ENCODE results near the gene RAB43.
"Not testable (repeated sequence)": the region's sequence is repeated elsewhere in the genome, so short reads cannot be mapped to it uniquely, and the experiment has no call there.

RAB43 gene

DNA sequence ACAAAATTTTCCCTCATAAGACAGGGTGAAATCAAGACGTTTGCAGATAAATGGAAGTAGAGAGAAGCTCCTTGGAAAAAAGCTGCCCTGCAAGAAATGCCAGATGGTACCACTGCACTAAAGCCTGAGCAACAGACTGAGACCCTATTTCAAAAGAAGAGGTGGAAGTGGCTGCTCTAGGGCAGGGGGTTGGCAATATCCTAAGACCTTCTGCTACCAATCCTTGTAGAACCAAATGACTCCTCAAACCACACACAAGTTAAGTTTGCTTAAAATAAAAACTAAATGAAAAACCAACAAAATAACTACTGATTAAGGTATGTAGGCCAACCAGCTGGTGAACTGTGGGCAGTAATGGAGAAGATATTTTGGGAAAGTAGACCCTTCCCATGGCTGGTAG, 21.3 kb downstream of the RAB43 start:
- no peak for DNase-seq (ENCODE audit: extremely low read depth in 1 of 2, low read depth in 1 of 2)

DNA sequence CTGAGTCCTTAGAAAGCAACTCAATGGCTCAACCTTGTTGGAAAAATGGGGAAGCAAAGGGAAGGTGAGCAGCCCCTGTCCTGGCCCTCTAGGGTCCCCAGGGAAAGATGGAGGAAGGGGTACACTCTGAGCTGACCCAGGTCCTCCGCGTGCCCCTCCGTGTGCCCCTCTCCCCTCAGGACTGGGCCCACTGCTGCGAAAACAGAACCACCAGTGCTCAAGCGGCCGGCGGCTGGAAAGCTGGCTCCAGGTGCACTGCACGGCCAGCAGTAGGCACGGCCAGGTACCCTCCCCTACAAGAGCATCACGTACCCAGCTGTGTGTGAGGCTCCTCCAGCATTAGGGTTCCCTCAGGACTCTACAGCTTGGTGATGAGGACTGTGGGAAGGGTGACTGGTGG, 26.3 kb downstream of the RAB43 start:
- DNase-seq (ENCODE audit: extremely low read depth in 1 of 2, low read depth in 1 of 2) = no peak

DNA sequence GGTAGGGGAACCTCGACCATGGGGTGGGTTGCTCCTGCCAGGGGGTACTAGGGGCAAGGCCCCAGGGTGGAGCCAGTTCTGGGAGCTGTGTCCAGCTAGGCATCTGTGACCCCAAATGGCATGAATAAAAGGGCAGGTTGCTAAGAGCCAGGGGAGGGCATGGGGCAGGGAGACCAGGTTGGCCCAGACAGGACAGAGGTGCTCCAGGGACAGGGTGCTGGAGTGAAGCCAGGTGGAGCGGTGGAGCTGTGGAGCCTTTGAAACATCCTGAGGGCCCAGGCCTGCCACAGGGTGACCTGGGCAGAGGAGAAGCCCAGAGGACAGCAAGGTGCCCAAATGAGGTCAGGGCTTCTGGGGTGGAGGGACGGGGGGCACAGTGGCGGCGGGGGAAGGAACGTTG, 33.3 kb downstream of the RAB43 start:
- not testable (repeated sequence) for DNase-seq (ENCODE audit: extremely low read depth in 1 of 2, low read depth in 1 of 2)

DNA sequence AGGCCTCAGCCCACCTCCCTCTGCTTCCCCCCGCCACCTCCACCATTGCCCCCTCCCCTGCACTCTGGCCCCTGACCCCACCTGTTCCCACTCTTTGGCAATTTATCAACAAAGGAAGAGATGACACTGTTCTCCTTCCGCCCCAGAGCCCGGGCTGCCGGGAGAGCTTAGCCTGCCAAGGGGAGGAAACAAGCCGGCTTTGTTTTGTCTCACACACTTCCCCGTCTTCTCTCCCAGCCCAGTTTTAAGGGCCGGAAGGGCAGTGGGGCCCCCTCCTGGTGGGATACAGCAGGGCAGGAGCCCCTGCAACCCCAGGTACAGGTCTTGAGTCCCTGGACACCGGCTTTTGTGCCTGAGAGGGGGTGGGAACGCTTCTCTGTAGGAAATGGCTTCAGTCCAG, 33.7 kb downstream of the RAB43 start:
- DNase-seq (ENCODE audit: extremely low read depth in 1 of 2, low read depth in 1 of 2) = not testable (repeated sequence)

DNA sequence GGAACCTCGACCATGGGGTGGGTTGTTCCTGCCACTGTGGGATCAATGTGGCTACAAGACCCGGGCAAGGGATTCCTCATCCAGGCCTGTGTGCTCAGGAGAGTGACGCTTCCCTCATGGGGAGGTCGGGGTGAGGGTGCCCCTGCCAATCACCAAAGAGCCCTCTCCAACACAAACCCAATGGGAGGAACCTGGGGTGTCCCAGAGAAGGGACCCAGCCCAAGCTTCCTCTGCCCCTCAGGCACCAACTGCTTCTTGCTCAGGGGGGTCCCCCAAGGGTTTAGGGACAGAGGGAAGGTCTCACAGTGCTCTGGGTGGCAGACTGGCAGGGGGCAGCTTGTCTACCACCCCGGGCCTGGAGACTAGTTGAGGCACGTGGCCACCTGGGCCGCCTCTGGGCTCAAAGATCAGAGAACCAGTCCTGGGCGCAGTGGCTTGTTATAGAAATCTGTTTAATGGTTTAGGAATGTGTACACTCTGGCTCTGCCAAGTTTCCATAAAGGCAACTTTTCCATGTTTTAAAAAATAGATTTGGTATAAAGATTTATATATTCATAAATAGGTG, 34.4 kb downstream of the RAB43 start:
- no peak for DNase-seq (ENCODE audit: extremely low read depth in 1 of 2, low read depth in 1 of 2)

DNA sequence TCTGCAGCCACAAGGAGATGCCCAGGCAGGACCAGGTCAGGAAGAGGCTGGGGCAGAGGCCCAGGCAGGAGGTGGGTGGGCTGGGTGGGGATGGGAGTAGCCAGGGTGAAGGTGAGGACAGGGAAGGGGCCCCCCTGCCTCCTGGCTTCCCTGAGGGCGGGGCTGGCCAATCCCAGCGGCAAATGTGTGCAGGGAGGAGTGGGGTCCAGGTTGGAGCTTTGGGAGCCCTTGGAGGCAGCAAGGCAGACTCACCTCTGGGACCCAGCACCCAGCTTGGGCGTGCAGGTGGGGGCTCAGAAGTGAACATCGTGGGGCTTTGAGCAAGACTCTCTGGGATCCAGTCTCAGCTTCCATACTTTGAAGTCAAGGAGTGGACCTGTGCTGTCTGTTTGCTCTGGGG, 35.8 kb downstream of the RAB43 start:
- no peak for DNase-seq (ENCODE audit: extremely low read depth in 1 of 2, low read depth in 1 of 2)

DNA sequence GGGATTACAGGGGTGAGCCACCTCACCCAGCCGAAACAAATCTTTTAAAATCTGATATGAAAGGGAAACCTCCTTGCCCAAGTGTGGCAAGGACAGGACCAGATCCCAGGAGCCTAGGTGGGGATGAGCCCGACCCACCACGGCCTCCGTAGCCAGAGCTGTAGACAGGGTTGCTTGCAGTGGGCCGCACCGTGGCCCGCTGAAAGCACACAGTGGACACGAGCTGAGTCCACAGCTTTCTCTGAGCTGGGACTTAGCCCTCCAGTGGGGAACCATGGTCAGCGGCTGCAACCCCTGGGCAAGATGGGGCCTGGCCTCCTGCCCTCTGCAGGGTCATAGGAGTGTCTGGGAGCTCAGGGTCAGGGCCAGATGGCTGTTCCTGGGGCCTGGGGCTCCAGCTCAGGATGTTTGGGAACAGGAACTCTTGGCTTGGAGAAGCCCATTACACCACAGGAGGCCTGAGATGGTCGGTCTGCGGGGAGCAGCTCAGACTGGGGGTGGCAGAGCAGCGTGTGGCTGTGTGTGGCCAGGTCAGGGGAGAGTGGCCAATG, 36.4 kb downstream of the RAB43 start:
- DNase-seq (ENCODE audit: extremely low read depth in 1 of 2, low read depth in 1 of 2) = no peak

DNA sequence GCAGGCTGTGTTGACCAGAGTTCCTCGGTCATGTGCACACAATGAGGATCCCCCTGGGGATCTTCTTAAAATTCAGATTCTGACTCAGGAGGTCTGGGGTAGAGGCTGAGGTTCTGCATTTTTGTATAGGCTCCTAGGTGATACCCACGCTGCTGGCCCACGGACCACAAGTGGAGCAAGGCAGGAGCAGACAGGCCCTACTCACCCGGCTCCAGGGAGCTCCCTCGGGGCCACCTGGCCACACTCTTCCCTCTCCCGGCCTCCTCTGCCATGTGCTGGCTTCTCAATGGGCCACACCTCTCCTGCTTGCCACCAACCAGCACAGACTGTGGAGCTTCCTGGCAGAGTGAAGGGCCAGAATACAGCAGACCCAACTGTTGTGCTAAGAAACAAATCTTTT, 37.1 kb downstream of the RAB43 start:
- DNase-seq (ENCODE audit: extremely low read depth in 1 of 2, low read depth in 1 of 2) = no peak

DNA sequence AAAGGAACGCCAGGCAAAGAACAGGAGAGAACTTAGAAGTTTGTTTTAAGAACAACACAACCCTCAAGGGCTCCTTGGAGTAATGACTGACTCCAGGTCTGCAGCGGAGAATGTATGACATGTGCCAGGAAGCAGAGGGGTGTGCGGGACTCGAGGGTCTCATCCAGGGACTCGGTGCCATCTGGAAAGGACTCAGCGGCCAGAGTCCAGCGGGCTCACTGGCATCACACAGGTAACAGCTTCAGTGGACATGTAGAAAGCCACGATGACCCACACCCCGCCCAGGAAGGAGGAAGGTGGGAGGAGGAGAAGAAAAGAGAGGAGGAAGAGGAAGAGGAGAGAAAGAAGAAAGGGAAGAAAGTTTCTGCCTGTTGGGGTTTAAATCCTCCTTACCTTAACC, 39.6 kb downstream of the RAB43 start:
- no peak for DNase-seq (ENCODE audit: extremely low read depth in 1 of 2, low read depth in 1 of 2)

DNA sequence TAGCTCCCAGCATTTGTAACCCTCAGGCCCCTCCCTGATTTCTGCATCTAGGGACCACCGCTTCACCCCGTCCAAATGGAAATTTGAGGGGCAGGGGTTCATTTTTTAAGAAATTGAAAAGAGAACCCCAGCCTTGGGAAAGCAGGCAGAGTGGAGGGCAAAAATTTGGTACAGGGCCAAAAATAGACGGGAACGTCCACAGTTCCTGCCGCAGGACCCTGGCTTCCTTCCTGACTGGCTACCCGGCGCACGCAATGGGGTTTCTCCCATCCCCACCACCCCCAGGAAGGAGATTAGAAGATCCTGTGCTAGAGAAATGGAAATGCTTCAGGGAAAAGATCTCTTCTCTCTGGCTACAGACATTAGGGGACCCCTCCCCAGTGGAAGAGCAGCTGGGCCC, 40.1 kb downstream of the RAB43 start:
- DNase-seq (ENCODE audit: extremely low read depth in 1 of 2, low read depth in 1 of 2) = no peak

DNA sequence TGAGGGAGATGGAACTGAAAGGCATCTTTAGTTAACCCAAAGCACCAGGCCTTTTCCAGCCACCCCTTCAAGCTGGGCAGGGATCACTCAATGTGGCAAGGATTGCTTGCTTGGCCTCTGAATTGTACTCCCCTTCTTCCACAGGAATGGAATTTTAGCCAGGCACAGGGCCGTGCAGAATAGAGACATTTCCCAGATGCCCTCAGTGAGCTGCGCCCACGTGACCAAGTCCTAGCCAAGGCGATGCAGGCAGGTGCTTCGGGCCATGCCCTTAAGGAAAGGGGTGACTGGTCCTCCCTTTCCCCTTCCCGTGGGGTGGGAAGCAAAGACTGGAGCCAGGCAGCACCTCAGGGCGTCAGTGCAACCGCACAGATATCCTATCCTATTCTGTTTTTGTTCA, 43.1 kb downstream of the RAB43 start:
- DNase-seq (ENCODE audit: extremely low read depth in 1 of 2, low read depth in 1 of 2) = no peak

DNA sequence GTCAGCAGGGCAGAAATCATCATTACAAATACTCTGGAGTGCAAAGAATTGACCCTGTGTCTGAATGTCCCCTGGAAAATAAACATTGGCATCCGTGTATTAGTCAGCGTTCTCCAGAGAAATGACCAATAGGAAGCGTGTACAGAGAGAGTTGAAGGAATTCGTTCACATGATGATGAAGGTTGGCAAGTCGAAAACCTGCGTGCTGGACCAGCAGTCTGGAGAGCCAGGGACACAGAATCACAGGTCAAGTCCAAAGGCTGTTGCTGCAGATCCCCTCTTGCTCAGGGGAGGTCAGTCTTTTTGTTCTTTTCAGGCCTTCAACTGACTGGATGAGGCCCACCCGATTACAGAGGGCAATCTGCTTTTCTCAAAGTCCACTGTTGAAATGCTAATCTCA, 44.4 kb downstream of the RAB43 start:
- no peak for DNase-seq (ENCODE audit: extremely low read depth in 1 of 2, low read depth in 1 of 2)

DNA sequence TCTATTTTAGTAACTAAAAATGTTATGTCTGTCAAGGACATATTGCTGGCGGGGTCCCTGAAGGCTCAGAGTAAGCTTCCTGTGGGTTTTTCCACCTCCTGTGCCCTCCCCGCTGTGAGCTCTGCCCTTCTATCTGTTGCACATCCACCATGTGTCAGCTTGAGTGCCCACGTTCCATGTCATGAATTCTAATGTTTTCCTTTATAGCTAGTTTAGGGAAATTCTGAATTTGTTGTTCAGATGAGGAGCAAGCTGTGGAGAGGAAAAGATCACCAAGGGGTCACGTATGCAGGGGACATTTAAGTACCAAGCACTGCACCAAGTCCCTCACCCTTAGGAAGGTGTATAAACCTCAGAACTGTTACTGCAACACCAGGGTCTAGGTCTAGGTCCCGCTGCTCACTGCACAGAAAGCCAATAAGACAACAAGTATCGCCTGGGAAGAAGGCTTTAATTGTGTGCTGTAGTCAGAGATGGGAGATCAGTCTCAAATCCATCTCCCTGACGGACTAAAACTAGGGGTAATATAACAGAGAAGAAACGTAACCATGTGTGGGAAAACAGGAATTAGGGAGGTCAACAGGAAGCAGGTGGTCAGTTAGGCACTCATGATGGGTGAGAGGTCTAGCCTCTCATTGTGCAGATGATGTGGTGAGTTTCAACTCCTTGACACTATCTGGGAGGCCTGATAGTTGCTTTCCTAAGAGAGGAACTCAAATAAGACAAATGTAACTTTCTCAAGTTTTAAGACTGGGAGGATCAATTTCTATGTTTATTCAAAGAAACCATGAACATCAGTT, 51.3 kb downstream of the RAB43 start:
- no peak for DNase-seq (ENCODE audit: extremely low read depth in 1 of 2, low read depth in 1 of 2)

DNA sequence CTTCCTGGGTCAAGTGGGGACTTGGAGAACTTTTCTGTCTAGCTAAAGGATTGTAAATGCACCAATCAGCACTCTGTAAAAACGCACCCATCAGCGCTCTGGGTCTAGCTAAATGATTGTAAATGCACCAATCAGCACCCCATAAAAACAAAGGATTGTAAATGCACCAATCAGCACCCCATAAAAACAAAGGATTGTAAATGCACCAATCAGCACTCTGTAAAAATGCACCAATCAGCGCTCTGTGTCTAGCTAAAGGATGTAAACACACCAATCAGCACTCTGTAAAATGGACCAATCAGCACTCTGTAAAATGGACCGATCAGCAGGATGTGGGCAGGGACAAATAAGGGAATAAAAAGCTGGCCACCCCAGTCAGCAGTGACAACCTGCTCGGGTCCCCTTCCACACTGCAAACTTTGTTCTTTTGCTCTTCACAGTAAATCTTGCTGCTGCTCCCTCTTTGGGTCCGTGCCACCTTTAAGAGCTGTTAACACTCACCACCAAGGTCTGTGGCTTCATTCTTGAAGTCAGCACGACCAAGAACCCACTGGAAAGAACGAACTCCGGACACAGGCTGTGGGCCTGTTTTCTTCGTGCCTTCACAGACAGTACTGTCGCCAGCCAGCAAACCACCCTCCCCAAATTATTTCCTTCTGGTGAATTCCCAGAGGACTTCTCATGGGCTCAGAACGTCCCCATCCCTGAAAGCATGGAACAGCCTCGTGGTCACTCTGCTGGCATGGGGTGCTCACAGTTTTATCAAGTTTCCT, 52.1 kb downstream of the RAB43 start:
- DNase-seq (ENCODE audit: extremely low read depth in 1 of 2, low read depth in 1 of 2) = not testable (repeated sequence)

DNA sequence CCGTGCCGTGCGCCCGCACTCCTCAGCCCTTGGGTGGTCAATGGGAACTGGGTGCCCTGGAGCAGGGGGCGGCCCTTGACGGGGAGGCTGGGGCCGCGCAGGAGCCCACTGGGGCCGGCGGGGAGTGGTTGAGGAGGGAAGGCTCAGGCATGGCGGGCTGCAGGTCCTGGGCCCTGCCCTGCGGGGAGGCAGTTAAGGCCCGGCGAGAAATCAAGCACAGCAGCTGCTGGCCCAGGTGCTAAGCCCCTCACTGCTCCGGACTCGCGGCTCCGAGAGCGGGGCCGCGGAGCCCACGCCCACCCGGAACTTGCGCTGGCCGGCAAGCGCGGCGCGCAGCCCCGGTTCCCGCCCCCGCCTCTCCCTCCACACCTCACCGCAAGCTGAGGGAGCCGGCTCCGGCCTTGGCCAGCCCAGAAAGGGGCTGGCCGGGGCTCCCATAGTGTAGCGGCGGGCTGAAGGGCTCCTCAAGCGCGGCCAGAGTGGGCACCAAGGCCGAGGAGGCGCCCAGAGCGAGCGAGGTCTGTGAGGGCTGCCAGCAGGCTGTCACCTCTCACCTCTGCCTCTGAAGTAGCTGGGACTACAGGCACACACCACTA, 53.2 kb downstream of the RAB43 start:
- DNase-seq (ENCODE audit: extremely low read depth in 1 of 2, low read depth in 1 of 2) = no peak

DNA sequence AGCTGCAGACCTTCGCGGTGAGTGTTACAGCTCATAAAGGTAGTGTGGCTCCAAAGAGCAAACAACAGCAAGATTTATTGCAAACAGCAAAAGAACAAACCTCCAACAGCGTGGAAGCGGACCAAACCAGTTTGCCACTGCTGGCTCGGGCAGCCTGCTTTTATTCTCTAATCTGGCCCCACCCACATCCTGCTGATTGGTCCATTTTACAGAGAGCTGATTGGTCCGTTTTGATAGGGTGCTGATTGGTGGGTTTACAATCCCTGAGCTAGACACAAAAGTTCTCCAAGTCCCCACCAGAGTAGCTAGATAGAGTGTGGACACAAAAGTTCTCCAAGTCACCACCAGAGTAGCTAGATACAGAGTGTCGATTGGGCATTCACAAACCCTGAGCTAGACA, 53.9 kb downstream of the RAB43 start:
- not testable (repeated sequence) for DNase-seq (ENCODE audit: extremely low read depth in 1 of 2, low read depth in 1 of 2)

DNA sequence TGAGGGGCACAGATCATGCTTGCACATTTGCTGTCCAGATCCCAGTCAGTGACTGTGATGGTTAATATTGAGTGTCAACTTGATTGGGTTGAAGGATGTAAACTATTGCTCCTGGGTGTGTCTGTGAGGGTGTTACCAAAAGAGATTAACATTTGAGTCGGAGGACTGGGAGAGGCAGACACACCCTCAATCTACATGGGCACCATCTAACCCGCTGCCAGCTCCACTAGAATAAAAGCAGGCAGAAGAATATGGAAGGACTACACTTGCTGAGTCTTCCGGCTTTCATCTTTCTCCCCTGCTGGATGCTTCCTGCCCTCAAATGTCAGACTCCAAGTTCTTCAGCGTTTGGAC, 55.9 kb downstream of the RAB43 start:
- no peak for DNase-seq (ENCODE audit: extremely low read depth in 1 of 2, low read depth in 1 of 2)

DNA sequence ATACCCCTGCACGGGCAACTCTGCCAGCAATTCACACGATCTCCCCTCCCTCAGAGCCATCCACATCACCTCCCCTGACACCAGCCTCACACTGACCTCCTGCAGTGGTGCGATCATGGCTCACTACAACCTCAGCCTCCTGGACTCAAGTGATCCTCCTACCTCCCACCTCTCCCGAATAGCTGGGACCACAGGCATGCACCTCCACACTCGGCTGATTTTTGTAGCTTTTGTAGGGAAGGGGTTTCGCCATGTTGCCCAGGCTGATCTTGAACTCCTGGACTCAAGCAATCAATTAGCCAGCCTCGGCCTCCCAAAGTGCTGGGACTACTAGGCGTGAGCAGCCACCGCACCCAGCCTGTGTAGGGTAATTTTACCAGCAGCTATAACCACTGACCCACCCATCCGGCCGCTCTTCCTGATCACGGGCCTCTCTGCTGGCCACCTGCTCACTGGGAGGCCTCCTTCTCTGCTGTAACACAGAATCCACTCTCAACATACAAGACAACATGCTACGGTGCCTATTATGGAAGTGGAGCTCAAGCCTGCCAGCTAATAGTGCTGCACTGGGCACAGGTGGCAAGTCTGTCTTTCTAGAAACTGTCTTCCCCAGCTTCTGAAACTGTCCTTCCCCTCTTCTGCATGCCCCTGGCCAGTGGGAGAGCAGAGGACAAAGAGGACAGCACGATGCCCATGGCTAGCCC, 56.4 kb downstream of the RAB43 start:
- DNase-seq (ENCODE audit: extremely low read depth in 1 of 2, low read depth in 1 of 2) = no peak

DNA sequence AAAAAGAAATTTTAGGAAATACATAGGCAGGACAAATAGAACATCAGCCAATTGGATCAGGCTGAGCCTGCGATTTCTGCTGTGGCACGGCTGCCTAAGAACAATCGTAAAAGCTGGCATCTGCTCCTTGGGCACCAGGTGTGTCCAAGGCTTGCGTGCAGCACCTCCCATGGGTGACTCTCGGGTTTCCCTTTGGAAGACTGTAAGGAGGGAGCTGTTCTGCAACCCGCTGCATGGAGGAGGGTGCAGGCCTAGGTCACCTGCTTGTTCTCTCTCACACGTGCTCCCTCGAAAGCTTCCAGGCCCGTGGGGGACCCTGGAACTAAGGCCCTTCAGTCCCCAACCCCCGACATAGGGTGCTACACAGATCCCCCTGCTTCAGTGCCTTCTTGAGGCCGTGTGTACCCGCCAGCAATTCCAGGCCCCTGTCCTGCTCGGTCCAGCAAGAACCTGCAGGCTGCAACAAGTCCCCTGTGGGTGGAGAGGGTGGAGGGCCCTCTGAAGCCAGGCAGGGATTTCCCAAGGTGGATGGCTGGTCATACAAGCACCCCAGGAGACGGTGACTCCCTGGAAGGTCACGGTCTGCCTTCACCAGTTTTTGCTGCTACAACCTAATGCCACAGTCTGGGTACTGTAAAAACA, 57.6 kb downstream of the RAB43 start:
- DNase-seq (ENCODE audit: extremely low read depth in 1 of 2, low read depth in 1 of 2) = no peak

DNA sequence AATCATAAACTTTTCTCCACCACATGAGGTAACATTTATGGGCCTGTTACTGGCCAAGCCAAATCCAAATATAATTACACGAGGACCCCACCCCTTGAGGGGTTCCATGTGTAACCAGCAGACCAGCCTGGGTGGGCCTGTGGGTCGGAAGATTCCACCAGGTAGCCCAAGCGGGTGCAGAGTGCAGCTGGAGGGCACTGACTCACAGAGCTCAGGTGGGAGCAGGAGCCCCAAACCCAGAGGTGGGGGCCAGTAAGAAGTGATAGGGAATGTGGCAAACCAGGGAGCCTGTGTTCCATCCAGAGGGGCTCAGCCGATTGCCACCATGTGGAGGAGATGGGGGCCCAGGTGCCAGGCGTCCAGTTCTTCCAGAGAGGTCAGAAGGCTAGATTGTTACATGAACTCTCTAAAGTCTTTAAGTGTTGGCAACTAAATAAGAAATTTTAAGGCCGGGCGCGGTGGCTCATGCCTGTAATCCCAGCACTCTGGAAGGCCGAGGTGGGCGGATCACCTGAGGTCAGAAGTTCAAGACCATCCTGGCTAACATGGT, 58.4 kb downstream of the RAB43 start:
- DNase-seq (ENCODE audit: extremely low read depth in 1 of 2, low read depth in 1 of 2) = no peak
